AG10803 (cell line): ENCODE measurements around the gene RNPC3.
A peak's percentile ranks its signal among the peaks of the same experiment; 100 is the strongest.

Source experiments
- DNase-seq: peaks from one replicate; pipeline ENCODE4 v3.0.0; 2010; ENCODE audit warnings: low read depth
- H3K4me3 ChIP-seq: 2 replicates; pipeline ENCODE4 v1.5.1; 2011; ENCODE audit warnings: mild to moderate bottlenecking, low read length, control low read depth
- TF ChIP-seq, protein P1 (sequence below): conservative IDR thresholded peaks from 2 replicates; pipeline ENCODE4 v1.5.1; 2011; ENCODE audit warnings: mild to moderate bottlenecking, low read length, control low read depth, inconsistent platforms

The RNPC3 gene

DNA sequence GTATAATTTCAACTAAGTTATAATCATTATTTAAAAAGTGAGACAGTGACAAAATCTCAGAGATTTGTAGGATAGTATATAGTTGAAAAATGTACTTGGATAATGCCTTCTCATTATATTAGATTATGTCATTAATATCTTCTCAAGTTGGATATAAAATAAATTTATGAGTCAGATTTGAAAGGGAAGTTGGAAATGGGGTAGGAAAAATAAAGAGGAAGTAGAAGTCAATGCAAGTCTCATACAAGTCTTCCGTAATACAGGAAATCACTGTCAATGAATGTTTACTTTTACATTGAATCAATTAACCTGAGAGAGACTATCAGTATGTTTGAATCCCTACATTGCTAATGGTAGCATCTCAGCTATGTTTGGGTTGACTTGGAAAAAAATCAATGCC lies 16.2 kb upstream of the RNPC3 start:
- no peak for DNase-seq
- TF ChIP-seq, protein P1, sequence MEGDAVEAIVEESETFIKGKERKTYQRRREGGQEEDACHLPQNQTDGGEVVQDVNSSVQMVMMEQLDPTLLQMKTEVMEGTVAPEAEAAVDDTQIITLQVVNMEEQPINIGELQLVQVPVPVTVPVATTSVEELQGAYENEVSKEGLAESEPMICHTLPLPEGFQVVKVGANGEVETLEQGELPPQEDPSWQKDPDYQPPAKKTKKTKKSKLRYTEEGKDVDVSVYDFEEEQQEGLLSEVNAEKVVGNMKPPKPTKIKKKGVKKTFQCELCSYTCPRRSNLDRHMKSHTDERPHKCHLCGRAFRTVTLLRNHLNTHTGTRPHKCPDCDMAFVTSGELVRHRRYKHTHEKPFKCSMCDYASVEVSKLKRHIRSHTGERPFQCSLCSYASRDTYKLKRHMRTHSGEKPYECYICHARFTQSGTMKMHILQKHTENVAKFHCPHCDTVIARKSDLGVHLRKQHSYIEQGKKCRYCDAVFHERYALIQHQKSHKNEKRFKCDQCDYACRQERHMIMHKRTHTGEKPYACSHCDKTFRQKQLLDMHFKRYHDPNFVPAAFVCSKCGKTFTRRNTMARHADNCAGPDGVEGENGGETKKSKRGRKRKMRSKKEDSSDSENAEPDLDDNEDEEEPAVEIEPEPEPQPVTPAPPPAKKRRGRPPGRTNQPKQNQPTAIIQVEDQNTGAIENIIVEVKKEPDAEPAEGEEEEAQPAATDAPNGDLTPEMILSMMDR, result no peak
- H3K4me3 ChIP-seq, result no peak overlapping the region

- peak; percentile 4 for DNase-seq
- TF ChIP-seq, protein P1, result no peak
- H3K4me3 ChIP-seq, result no peak overlapping the region
Observed at GRCh38 chr1:103513711-103514110, 11.8 kb upstream of the RNPC3 start.

- DNase-seq, result peak; percentile 54
- H3K4me3 ChIP-seq, result no peak overlapping the region
- TF ChIP-seq, protein P1, result peak; percentile 88
Observed at GRCh38 chr1:103514920-103515503, 10.5 kb upstream of the RNPC3 start.

DNA sequence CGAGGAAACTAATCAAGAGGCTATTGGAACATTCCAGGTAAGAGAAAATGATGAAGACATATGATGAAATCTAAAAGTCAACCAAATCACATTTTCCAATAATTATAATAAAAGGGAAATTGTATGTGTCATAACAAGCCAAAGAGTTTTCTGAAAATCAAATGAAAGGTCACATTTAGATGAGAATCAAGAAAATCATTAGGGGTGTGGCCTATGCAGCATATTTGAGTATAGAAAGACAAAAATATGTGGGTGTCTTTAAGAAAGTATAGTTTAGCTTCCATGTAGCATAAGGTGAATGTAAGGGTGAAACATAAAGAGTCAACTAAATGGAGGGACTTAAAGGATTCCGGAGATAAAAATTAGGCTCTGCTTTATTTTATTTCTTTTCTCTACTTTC lies 9.2 kb upstream of the RNPC3 start:
- DNase-seq, result no peak
- TF ChIP-seq, protein P1, result no peak
- no peak overlapping the region for H3K4me3 ChIP-seq

DNA sequence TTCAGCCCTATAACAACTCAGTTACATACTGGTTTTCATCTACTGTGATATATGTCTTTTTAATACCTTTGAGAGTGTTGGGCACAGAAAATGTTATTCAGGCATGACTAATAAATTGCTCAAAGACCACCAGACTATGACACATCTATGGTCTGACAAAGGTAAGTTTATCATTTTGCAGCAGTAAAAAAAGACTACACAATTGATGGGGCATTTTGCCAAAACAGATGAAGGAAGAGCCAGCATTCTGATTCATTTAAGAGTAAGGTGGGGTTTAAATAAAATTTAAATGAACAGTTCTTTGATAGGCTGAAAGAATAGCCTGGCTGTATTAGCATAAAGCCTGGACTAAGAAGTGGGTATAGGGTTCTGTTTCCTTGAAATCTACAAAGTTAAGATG lies 8.8 kb upstream of the RNPC3 start:
- peak; percentile 2 for DNase-seq
- no peak overlapping the region for H3K4me3 ChIP-seq
- TF ChIP-seq, protein P1, result no peak

DNA sequence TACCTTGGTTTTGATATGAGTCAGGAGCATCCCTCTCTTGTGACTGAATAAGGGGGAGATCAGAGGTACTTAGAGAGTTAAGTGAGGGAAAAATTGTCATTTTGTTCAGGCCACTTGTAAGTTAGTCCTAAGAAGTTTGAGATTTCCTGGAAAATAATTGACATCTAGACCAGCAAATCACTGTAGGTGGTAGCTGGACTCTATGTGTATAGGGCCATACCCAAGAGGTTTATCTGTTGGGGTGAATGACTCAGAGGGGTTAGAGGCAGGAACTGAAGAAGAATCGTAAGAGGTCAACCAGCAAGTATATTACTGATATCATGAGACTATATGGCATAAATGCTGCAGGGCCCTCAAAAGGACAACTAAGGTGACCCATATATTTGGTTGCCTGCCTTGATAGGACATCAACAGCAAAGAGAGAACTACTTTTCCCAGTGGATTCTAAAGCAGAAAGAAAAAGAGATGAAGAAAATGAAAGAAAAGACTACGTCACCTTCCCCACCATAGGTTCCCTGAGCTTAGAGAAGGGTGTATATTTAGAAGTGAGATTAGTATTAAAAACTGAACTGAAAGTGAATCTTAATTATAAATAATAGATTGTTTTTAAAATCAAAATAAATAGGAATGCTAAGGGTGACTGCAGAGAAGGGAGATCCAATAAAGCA lies 8.0 kb upstream of the RNPC3 start:
- TF ChIP-seq, protein P1, result no peak
- H3K4me3 ChIP-seq, result no peak overlapping the region
- peak; percentile 3 for DNase-seq

- TF ChIP-seq, protein P1, result no peak
- no peak overlapping the region for H3K4me3 ChIP-seq
- DNase-seq, result no peak
Observed at GRCh38 chr1:103520822-103521221, 4.7 kb upstream of the RNPC3 start.
